Skeletal muscle satellite cell (primary cell): ENCODE measurements around the gene LEFTY1.

Experiments
- H3K27me3 ChIP-seq: 2 replicates; pipeline ENCODE4 v1.7.0; 2013; ENCODE audit warnings: low read length; ENCODE audit not compliant: control insufficient read depth, insufficient read depth
- H3K36me3 ChIP-seq: 2 replicates; pipeline ENCODE4 v1.7.0; 2013; ENCODE audit warnings: mild to moderate bottlenecking, control low read depth, low read length; ENCODE audit not compliant: insufficient read depth
- H3K4me1 ChIP-seq: 2 replicates; pipeline ENCODE4 v1.7.0; 2013; ENCODE audit warnings: low read length; ENCODE audit not compliant: control insufficient read depth, insufficient read depth
- H3K4me2 ChIP-seq: 2 replicates; pipeline ENCODE4 v1.7.0; 2013; ENCODE audit warnings: mild to moderate bottlenecking, low read length
- H3K4me3 ChIP-seq: 2 replicates; pipeline ENCODE4 v1.7.0; 2013; ENCODE audit warnings: low read length
- H3K9ac ChIP-seq: 2 replicates; pipeline ENCODE4 v1.7.0; 2013; ENCODE audit warnings: mild to moderate bottlenecking, low read depth, low read length, moderate library complexity
- H3K9me3 ChIP-seq: replicated peaks from 2 replicates; pipeline ENCODE4 v1.7.0; 2013; ENCODE audit warnings: mild to moderate bottlenecking, control low read depth, low read length

Gene LEFTY1

GRCh38 chr1:225862581-225862950 lies 26.4 kb downstream of the LEFTY1 start:
- Histone ChIP-seq H3K4me1 (peaks cover 22% of the 10 kb centered on the region), H3K9ac (no peak overlapping the region), H3K27me3 (no peaks in the 10 kb centered on the region), H3K36me3 (peaks cover 64% of the 10 kb centered on the region), H3K9me3 (no peaks in the 10 kb centered on the region), H3K4me3 (no peak overlapping the region), H3K4me2 (no peak overlapping the region)

- Histone ChIP-seq H3K4me3 (no peak overlapping the region), H3K4me2 (no peak overlapping the region), H3K36me3 (peaks cover 64% of the 10 kb centered on the region), H3K27me3 (no peaks in the 10 kb centered on the region), H3K9ac (no peak overlapping the region), H3K9me3 (no peaks in the 10 kb centered on the region), H3K4me1 (peaks cover 22% of the 10 kb centered on the region)
These were observed 26.9 kb downstream of the LEFTY1 start for GRCh38 chr1:225861834-225862580.

- H3K9me3 ChIP-seq = no peaks in the 10 kb centered on the region
- no peak overlapping the region for H3K4me2 ChIP-seq
- no peak overlapping the region for H3K9ac ChIP-seq
- no peaks in the 10 kb centered on the region for H3K27me3 ChIP-seq
- H3K4me3 ChIP-seq = no peak overlapping the region
- H3K36me3 ChIP-seq = peaks cover 57% of the 10 kb centered on the region
- peaks cover 14% of the 10 kb centered on the region for H3K4me1 ChIP-seq
These were observed 28.0 kb downstream of the LEFTY1 start for GRCh38 chr1:225860876-225861441.

GRCh38 chr1:225860107-225860506 lies 28.8 kb downstream of the LEFTY1 start:
- Histone ChIP-seq H3K27me3 (no peaks in the 10 kb centered on the region), H3K4me3 (no peak overlapping the region), H3K9ac (no peak overlapping the region), H3K4me1 (peaks cover 9% of the 10 kb centered on the region), H3K9me3 (no peaks in the 10 kb centered on the region), H3K36me3 (peaks cover 54% of the 10 kb centered on the region), H3K4me2 (no peak overlapping the region)

DNA sequence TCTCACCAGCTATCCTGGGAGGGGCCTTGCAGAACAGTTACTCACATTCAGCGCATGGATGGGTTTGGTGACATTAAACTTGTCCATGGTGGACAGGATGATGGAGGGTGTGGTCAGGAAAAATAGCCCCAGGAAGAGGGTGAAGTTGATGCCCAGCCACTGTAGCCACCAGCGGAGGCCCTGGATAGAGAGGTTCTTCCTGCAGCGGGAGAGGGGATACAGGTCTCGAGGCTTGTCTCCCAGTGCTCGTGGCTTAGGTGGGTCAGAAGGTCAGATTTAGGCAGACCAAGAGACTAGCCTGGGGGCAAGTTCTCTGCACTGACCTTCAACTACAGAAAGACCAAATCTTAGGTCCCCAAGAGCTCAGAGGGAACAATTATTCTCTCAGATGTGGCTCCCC lies 29.8 kb downstream of the LEFTY1 start:
- no peaks in the 10 kb centered on the region for H3K27me3 ChIP-seq
- no peaks in the 10 kb centered on the region for H3K9me3 ChIP-seq
- peaks cover 62% of the 10 kb centered on the region for H3K36me3 ChIP-seq
- no peak overlapping the region for H3K4me2 ChIP-seq
- H3K9ac ChIP-seq = no peak overlapping the region
- peaks cover 8% of the 10 kb centered on the region for H3K4me1 ChIP-seq
- H3K4me3 ChIP-seq = no peak overlapping the region

- H3K36me3 ChIP-seq = peaks cover 62% of the 10 kb centered on the region
- no peak overlapping the region for H3K9ac ChIP-seq
These were observed 31.7 kb downstream of the LEFTY1 start for GRCh38 chr1:225857256-225857655.

DNA sequence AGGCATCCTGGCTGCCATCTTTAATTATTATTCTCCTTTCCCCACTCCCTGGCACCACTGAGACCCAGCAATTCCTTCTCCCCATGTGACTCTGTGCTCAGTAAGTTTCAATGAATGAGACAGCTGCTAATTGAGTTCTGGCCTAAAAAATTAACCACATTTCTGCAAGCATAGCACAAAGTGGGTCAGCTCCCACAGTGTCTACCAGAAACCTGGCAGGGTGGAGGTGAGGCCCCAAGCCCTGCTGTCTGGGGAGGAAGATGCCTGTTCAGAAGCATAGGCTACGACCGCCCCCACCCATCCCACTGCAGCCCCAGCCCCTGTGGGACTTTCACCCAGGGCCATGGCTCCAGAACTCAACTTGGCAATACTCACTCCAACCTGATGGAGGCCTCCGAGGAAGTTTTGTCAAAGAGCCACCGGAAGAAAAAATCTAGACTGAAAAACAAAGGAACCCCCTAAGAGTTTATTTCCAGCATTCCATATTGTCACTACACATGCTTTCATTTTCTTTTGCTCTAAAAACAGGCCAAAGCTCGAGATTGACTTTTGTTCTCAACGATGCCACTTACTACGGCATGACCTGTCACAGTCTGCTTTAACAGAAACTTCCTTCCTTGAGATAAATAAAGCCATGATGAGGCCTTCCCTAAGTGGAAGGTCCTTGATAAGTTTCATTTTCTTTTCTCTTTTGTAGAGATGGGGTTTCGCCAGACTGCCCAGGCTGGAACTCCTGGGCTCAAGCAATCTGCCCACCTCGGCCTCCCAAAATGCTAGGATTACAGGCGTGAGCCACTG lies 33.2 kb downstream of the LEFTY1 start:
- H3K4me3 ChIP-seq = no peak overlapping the region
- peaks cover 49% of the 10 kb centered on the region for H3K36me3 ChIP-seq
- no peaks in the 10 kb centered on the region for H3K4me1 ChIP-seq
- no peaks in the 10 kb centered on the region for H3K27me3 ChIP-seq
- no peak overlapping the region for H3K4me2 ChIP-seq
- no peaks in the 10 kb centered on the region for H3K9me3 ChIP-seq
- H3K9ac ChIP-seq = no peak overlapping the region

More at GRCh38 chr1:225857256-225857655, 31.7 kb downstream of the LEFTY1 start:
- Histone ChIP-seq H3K9me3 (no peaks in the 10 kb centered on the region), H3K4me3 (no peak overlapping the region), H3K4me2 (no peak overlapping the region), H3K27me3 (no peaks in the 10 kb centered on the region), H3K4me1 (no peaks in the 10 kb centered on the region)

DNA sequence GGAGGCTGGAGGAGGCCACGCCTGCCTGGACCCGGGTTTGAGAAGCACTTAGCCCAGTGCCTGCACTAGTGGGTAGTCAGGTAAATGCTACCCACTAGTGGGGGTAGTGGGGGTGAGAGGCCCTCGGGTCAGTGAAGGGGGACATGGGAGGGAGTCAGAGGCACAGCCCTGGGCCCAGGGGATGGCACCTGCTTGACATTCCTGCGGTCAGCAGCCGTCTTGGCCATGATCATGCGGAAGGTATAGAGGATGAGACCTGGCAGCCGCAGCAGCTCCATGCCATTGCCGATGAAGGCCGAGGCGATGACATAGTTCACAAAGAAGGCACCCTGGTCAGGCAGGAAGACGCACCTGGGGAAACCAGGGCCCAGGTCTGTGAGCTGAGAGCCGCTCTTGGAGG lies 35.5 kb downstream of the LEFTY1 start:
- Histone ChIP-seq H3K9ac (no peak overlapping the region), H3K4me2 (no peak overlapping the region), H3K9me3 (no peaks in the 10 kb centered on the region), H3K27me3 (no peaks in the 10 kb centered on the region), H3K36me3 (peaks cover 34% of the 10 kb centered on the region), H3K4me1 (peaks cover 2% of the 10 kb centered on the region), H3K4me3 (no peak overlapping the region)

DNA sequence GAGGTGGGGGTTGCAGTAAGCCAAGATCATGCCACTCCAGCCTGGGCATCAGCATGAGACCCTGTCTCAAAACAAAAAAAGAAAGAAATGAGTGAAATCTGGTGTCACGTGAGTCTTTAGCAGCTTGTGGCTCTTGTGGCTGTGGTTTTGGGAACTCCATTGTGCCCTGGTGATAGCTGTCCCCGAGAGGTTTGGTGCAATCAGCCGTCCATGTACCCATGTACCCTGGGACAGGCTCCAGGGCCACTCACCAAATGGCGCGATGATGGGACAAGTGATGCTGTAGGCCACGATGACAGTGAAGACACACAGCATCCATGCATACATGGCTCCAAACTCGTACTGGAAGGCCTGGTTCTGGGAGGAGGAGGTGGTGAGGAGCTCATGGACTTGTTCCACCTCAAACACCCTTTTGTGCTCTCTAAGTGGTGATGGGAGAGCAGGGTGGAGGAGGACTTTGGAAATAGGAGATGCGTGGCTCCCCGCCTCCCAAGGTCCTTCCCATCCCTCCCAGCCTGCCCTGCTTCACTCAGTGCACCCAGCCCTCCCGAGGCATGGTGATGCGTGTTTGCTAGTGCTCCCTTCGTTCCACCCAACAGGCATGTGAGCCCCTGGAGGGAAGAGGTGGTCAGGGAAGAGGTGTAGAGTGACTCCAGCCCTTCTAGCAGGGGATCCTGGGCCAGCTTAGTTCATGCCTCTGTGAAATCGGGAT lies 36.4 kb downstream of the LEFTY1 start:
- H3K4me2 ChIP-seq = no peak overlapping the region
- peaks cover 2% of the 10 kb centered on the region for H3K4me1 ChIP-seq
- no peak overlapping the region for H3K9ac ChIP-seq
- no peaks in the 10 kb centered on the region for H3K9me3 ChIP-seq
- H3K36me3 ChIP-seq = peaks cover 29% of the 10 kb centered on the region
- H3K4me3 ChIP-seq = no peak overlapping the region
- H3K27me3 ChIP-seq = no peaks in the 10 kb centered on the region

- Histone ChIP-seq H3K4me3 (no peak overlapping the region), H3K9ac (no peak overlapping the region), H3K4me1 (peaks cover 2% of the 10 kb centered on the region), H3K27me3 (no peaks in the 10 kb centered on the region), H3K9me3 (no peaks in the 10 kb centered on the region), H3K4me2 (no peak overlapping the region), H3K36me3 (peaks cover 31% of the 10 kb centered on the region)
These were observed 37.1 kb downstream of the LEFTY1 start for GRCh38 chr1:225851805-225852204.

DNA sequence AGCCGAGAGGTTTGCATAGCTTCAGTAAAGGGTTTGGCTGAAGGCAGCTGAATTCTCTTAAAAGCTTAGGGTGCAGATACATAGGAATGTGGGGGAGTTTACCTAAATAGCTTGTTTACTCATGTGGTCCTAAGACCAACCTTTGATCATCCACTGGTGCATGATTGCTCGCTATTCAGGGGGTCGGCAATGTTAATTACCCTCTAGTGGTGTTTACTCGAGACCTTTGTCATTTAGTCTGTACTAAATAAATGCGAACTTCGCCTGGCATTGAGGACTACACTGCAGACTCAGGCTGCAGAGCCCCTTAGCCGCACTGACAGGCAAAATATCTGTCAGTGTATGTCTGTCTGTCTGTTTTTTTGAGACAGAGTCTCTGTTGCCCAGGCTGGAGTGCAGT lies 38.6 kb downstream of the LEFTY1 start:
- no peaks in the 10 kb centered on the region for H3K27me3 ChIP-seq
- H3K4me3 ChIP-seq = no peak overlapping the region
- no peaks in the 10 kb centered on the region for H3K9me3 ChIP-seq
- H3K4me2 ChIP-seq = no peak overlapping the region
- no peak overlapping the region for H3K9ac ChIP-seq
- H3K4me1 ChIP-seq = peaks cover 2% of the 10 kb centered on the region
- peaks cover 37% of the 10 kb centered on the region for H3K36me3 ChIP-seq
